Mesenchymal stem cell (in vitro differentiated cells and primary cell): ENCODE data around the gene EID2B. TPM values are rescaled to one million over a fixed set of nuclear protein-coding genes. Genes with fewer than 3 reads are reported as not detected.

Experiments
- DNase-seq: peaks from one replicate; pipeline ENCODE4 v3.0.0-alpha.2; 2013
- H2AFZ ChIP-seq: one replicate; pipeline ENCODE4 v1.6.1; 2013; ENCODE audit warnings: low read depth, mild to moderate bottlenecking, control low read depth, inconsistent platforms, low read length, moderate library complexity
- H2AK5ac ChIP-seq: 2 replicates; pipeline ENCODE4 v1.6.1; 2013; ENCODE audit warnings: low read length, moderate library complexity, mild to moderate bottlenecking, inconsistent platforms; ENCODE audit not compliant: severe bottlenecking
- H2BK120ac ChIP-seq: one replicate; pipeline ENCODE4 v1.6.1; 2013; ENCODE audit warnings: low read depth, mild to moderate bottlenecking, inconsistent platforms, low read length, moderate library complexity
- H2BK12ac ChIP-seq, 2 experiments: one replicate each; pipeline ENCODE4 v1.6.1; 2013; ENCODE audit warnings: inconsistent platforms in 2 of 2, low read length in 2 of 2, mild to moderate bottlenecking in 2 of 2, moderate library complexity in 2 of 2, control low read depth in 1 of 2
- H2BK15ac ChIP-seq: one replicate; pipeline ENCODE4 v1.6.1; 2013; ENCODE audit warnings: mild to moderate bottlenecking, low read depth, inconsistent platforms; ENCODE audit not compliant: poor library complexity, severe bottlenecking
- H2BK5ac ChIP-seq: 2 replicates; pipeline ENCODE4 v1.6.1; 2013; ENCODE audit warnings: low read depth, mild to moderate bottlenecking, low read length, control low read depth, inconsistent platforms; ENCODE audit not compliant: poor library complexity, severe bottlenecking
- H3K14ac ChIP-seq, 2 experiments: one replicate each; pipeline ENCODE4 v1.6.1; 2013; ENCODE audit warnings: inconsistent platforms in 2 of 2, low read length in 2 of 2, control low read depth in 1 of 2, mild to moderate bottlenecking in 1 of 2, moderate library complexity in 1 of 2
- H3K18ac ChIP-seq, 2 experiments: one replicate each; pipeline ENCODE4 v1.6.1; 2013; ENCODE audit warnings: inconsistent platforms in 2 of 2, low read length in 2 of 2, control low read depth in 1 of 2, low read depth in 1 of 2, mild to moderate bottlenecking in 1 of 2
- H3K23ac ChIP-seq, 2 experiments: one replicate each; pipeline ENCODE4 v1.6.1; 2013; ENCODE audit warnings: inconsistent platforms in 2 of 2, low read length in 2 of 2, mild to moderate bottlenecking in 2 of 2, moderate library complexity in 2 of 2, control low read depth in 1 of 2
- H3K27ac ChIP-seq: 2 replicates; pipeline ENCODE4 v1.5.1; 2013; ENCODE audit warnings: mild to moderate bottlenecking, moderate library complexity, low read length, control low read depth, inconsistent platforms; ENCODE audit not compliant: poor library complexity, severe bottlenecking
- H3K27me3 ChIP-seq, 2 experiments: 2 replicates each; pipeline versions ENCODE4 v1.6.1 to v1.7.0; 2013; ENCODE audit warnings: low read length in 2 of 2, mild to moderate bottlenecking in 2 of 2, moderate library complexity in 2 of 2, control low read depth in 1 of 2, inconsistent platforms in 1 of 2; ENCODE audit not compliant: control insufficient read depth in 1 of 2, insufficient read depth in 1 of 2
- H3K36me3 ChIP-seq, 2 experiments: 2 replicates each; pipeline versions ENCODE4 v1.6.1 to v1.7.0; 2013; ENCODE audit warnings: low read length in 2 of 2, control low read depth in 1 of 2, inconsistent platforms in 1 of 2, low read depth in 1 of 2, mild to moderate bottlenecking in 1 of 2; ENCODE audit not compliant: insufficient read depth in 2 of 2, control insufficient read depth in 1 of 2
- H3K4ac ChIP-seq, 2 experiments: one replicate each; pipeline ENCODE4 v1.6.1; 2013; ENCODE audit warnings: inconsistent platforms in 2 of 2, low read length in 2 of 2, mild to moderate bottlenecking in 2 of 2, moderate library complexity in 2 of 2, control low read depth in 1 of 2, low read depth in 1 of 2
- H3K4me1 ChIP-seq: 2 replicates; pipeline ENCODE4 v1.6.1; 2013; ENCODE audit warnings: low read depth, low read length, control low read depth; ENCODE audit not compliant: control insufficient read depth, insufficient read depth
- H3K4me2 ChIP-seq: 2 replicates; pipeline ENCODE4 v1.6.1; 2013; ENCODE audit warnings: low read length, mild to moderate bottlenecking, inconsistent platforms; ENCODE audit not compliant: poor library complexity, severe bottlenecking
- H3K4me3 ChIP-seq, 2 experiments: 2 replicates each; pipeline versions ENCODE4 v1.5.1 to v1.7.0; 2013; ENCODE audit warnings: low read length in 2 of 2, mild to moderate bottlenecking in 2 of 2, control low read depth in 1 of 2, low read depth in 1 of 2; ENCODE audit not compliant: insufficient read depth in 1 of 2
- H3K79me1 ChIP-seq: replicated peaks from 2 replicates; pipeline ENCODE4 v1.6.1; 2013; ENCODE audit warnings: mild to moderate bottlenecking, control low read depth, low read length, inconsistent platforms; ENCODE audit not compliant: poor library complexity, severe bottlenecking
- H3K9ac ChIP-seq: 2 replicates; pipeline ENCODE4 v1.7.0; 2013; ENCODE audit warnings: mild to moderate bottlenecking, low read length, moderate library complexity
- H3K9me3 ChIP-seq: 2 replicates; pipeline ENCODE4 v1.7.0; 2013; ENCODE audit warnings: mild to moderate bottlenecking, low read length; ENCODE audit not compliant: control insufficient read depth
- H4K8ac ChIP-seq: one replicate; pipeline ENCODE4 v1.6.1; 2013; ENCODE audit warnings: inconsistent platforms, mild to moderate bottlenecking, low read length, moderate library complexity
- H4K91ac ChIP-seq: one replicate; pipeline ENCODE4 v1.6.1; 2013; ENCODE audit warnings: mild to moderate bottlenecking, low read length, inconsistent platforms
- WGBS: methylation state at CpG from one replicate; pipeline ENCODE4 v1.1.7; 2013; ENCODE audit warnings: mixed read lengths; 5-methylcytosine and 5-hydroxymethylcytosine counted together
- polyA plus RNA-seq, 2 experiments: library from polyadenylated mRNA; stranded (reverse); fragments of 200-250 nt; gene quantifications; one replicate each; pipeline ENCODE4 v1.2.3, GENCODE V29; 2013

EID2B gene, protein sequence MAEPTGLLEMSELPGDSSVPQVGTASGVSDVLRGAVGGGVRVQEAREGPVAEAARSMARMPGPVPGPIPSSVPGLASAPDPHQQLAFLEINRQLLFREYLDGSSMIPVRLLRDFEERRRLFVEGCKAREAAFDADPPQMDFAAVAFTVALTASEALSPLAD
- polyA plus RNA-seq (2013, experiment 1 of 2) = 2.0 TPM
- polyA plus RNA-seq (2013, experiment 2 of 2) = 1.8 TPM

DNA sequence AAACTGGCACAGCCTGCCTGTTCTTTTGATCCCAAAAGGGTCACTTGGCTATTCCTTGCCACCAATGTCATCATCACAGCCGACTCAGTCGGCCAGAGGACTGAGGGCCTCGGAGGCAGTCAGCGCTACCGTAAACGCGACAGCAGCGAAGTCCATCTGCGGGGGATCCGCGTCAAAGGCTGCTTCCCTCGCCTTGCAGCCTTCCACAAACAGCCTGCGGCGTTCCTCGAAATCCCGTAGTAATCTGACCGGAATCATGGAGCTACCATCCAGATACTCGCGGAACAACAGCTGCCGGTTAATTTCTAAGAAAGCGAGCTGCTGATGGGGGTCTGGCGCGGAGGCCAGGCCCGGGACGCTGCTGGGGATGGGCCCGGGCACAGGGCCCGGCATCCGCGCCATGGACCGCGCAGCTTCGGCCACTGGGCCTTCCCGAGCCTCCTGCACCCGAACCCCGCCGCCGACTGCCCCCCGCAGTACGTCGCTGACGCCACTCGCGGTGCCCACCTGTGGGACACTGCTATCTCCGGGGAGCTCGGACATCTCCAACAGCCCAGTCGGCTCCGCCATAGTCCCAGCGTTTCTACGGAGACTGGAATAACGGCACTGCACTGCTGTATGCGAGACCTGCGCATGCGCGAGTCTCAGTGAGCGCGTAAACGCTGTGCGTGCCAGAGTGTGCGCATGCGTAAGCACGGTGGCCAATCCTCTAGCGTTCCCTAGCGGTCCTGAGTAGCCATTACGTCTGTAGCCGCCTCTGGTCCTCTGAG lies at the start of gene EID2B:
Gene EID2B, minus strand, starts transcription at position 620 of the 770 bp plus-strand sequence. Its CDS starts 50 bp downstream, at position 570.
- Histone ChIP-seq H2AK5ac (no peak within 1 kb of the TSS), H3K9ac (peak within 1 kb of the TSS; percentile 96), H2BK12ac (no peak within 1 kb of the TSS), H3K27me3 (no peaks in the 10 kb centered on the region), H2BK5ac (no peak within 1 kb of the TSS), H2AFZ (peak within 1 kb of the TSS; percentile 84), H4K8ac (no peak within 1 kb of the TSS), H3K36me3 (peaks cover 0 to 3% of the 10 kb centered on the region in 2 experiments), H2BK120ac (no peak within 1 kb of the TSS), H3K14ac (peak within 1 kb of the TSS in 1 of 2 experiments; percentile 80), H3K9me3 (no peaks in the 10 kb centered on the region), H4K91ac (no peak within 1 kb of the TSS), H2BK15ac (no peak within 1 kb of the TSS), H3K4me2 (peak within 1 kb of the TSS; percentile 49), H3K4me3 (peak within 1 kb of the TSS; percentile 85 to 96), H3K27ac (peak within 1 kb of the TSS; percentile 17), H3K18ac (peak within 1 kb of the TSS; percentile 40 to 93), H3K4ac (peak within 1 kb of the TSS in 1 of 2 experiments; percentile 91), H3K23ac (peak within 1 kb of the TSS in 1 of 2 experiments; percentile 91), H3K79me1 (peaks cover 7% of the 10 kb centered on the region), H3K4me1 (peaks cover 3% of the 10 kb centered on the region)
- WGBS = under 1% methylated on average over 65 of the region's 65 CpGs
- DNase-seq = peak; percentile 94

DNA sequence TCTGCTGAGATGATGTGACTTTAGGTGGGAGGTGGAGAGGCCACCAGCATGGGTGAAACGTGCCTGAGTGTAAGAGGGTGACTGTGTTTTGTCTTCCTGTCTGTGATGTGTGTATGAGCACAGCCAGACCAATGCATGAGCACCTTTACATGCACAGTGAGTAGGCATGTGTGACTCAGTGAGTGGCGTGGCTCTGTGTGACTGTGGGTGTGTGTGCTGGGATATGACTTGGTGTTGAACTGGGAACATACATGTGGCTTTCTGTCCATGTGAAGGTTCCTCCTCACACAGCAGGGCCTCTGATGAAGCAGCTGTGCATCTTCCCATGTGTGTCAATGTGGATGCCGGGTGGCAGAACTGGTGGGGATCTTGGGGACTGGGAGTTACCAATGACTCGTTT lies 49.8 kb upstream of the EID2B start:
- Histone ChIP-seq H4K8ac (no peak overlapping the region), H3K9ac (no peak overlapping the region), H3K36me3 (no peaks in the 10 kb centered on the region), H4K91ac (no peak overlapping the region), H3K18ac (no peak overlapping the region), H3K27ac (no peak overlapping the region), H3K4me1 (no peaks in the 10 kb centered on the region), H3K9me3 (peaks cover 12% of the 10 kb centered on the region), H3K23ac (no peak overlapping the region), H2BK15ac (no peak overlapping the region), H2BK5ac (no peak overlapping the region), H3K4me2 (no peak overlapping the region), H3K4me3 (no peak overlapping the region), H3K4ac (no peak overlapping the region), H3K27me3 (no peaks in the 10 kb centered on the region), H2BK12ac (no peak overlapping the region), H2AFZ (no peak overlapping the region), H2AK5ac (no peak overlapping the region), H2BK120ac (no peak overlapping the region), H3K14ac (no peak overlapping the region), H3K79me1 (no peaks in the 10 kb centered on the region)
- DNase-seq = no peak
- WGBS = 9% methylated on average over 4 of the region's 4 CpGs

DNA sequence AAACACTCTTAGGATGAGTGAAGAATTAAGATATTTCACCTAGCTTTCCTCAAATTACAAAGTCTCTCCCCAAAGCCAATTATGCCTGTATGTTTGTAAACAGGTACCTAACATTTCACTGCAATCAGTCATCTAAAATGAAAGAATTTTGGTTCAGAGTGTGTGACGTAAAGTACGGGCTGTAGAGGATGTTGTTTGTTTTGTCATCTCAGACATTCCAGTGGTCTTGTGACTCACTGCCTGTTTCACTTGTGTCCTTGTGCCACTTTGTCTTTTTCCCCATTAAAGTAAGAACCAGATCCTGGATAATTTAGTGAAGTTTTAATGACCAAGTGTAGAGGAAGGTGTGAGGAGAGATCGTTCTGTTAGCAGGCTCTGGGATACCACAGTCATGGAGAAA lies 36.0 kb upstream of the EID2B start:
- Histone ChIP-seq H3K9me3 (peaks cover 3% of the 10 kb centered on the region), H3K4me1 (no peaks in the 10 kb centered on the region), H4K8ac (no peak overlapping the region), H4K91ac (no peak overlapping the region), H3K18ac (no peak overlapping the region), H2BK12ac (no peak overlapping the region), H3K36me3 (no peaks in the 10 kb centered on the region), H2BK120ac (no peak overlapping the region), H3K23ac (no peak overlapping the region), H2AK5ac (no peak overlapping the region), H3K27ac (no peak overlapping the region), H3K27me3 (peaks cover 0 to 10% of the 10 kb centered on the region in 2 experiments), H2BK15ac (no peak overlapping the region), H2BK5ac (no peak overlapping the region), H3K9ac (no peak overlapping the region), H3K4me3 (no peak overlapping the region), H2AFZ (no peak overlapping the region), H3K4ac (no peak overlapping the region), H3K14ac (no peak overlapping the region), H3K79me1 (no peaks in the 10 kb centered on the region), H3K4me2 (no peak overlapping the region)
- peak; percentile 28 for DNase-seq
- 0% methylated on average over 2 of the region's 3 CpGs for WGBS

DNA sequence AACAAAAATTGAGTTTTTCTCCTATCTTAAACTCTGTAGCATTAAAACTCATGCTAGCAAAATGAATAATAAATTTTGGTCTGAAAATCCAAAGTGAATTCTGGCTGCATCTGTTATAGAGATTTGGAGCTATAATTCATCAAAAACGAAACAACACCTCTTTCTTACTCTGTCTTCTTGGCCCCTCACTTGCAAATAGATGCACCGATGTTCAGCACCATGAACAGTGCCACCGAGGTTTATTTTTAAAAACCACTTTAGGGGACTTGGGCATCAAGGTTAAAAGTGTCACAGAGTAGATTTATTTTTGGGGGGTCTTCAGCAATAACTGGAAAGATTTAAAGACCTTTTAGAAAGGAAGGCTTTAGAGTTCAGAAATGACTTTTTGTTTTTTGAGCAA lies 33.4 kb upstream of the EID2B start:
- peaks cover 0 to 10% of the 10 kb centered on the region in 2 experiments for H3K27me3 ChIP-seq
- H3K36me3 ChIP-seq = no peaks in the 10 kb centered on the region
- no peak overlapping the region for H3K23ac ChIP-seq
- no peak overlapping the region for H4K91ac ChIP-seq
- WGBS = 67% methylated on average over 3 of the region's 3 CpGs
- H2BK15ac ChIP-seq = no peak overlapping the region
- H2BK12ac ChIP-seq = no peak overlapping the region
- H3K9me3 ChIP-seq = no peaks in the 10 kb centered on the region
- no peak overlapping the region for H4K8ac ChIP-seq
- no peak overlapping the region for H3K27ac ChIP-seq
- DNase-seq = no peak
- no peak overlapping the region for H2BK120ac ChIP-seq
- no peak overlapping the region for H3K18ac ChIP-seq
- H3K4me2 ChIP-seq = no peak overlapping the region
- no peak overlapping the region for H3K4me3 ChIP-seq
- H3K14ac ChIP-seq = no peak overlapping the region
- no peak overlapping the region for H3K9ac ChIP-seq
- H3K4me1 ChIP-seq = no peaks in the 10 kb centered on the region
- H2BK5ac ChIP-seq = no peak overlapping the region
- H3K4ac ChIP-seq = no peak overlapping the region
- H2AFZ ChIP-seq = no peak overlapping the region
- no peaks in the 10 kb centered on the region for H3K79me1 ChIP-seq
- H2AK5ac ChIP-seq = no peak overlapping the region
